ENCODE measurements around the gene MPZ.

MPZ gene

GRCh38 chr1:161309868-161310267 lies at the start of gene MPZ:
Gene MPZ (minus strand): TSS chr1:161309968. CDS start chr1:161309905, 63 bp downstream.
- H3K9me3 ChIP-seq (ENCODE audit: control insufficient read depth in 5 of 5, low read length in 5 of 5): no peaks in the 10 kb centered on the region
- no peak within 1 kb of the TSS for H3K27ac ChIP-seq (ENCODE audit: low read depth, low read length)
- no peak within 1 kb of the TSS for H3K9ac ChIP-seq (ENCODE audit: low read length in 5 of 5)
- no peaks in the 10 kb centered on the region for H3K36me3 ChIP-seq (ENCODE audit: control insufficient read depth in 5 of 5, insufficient read depth in 5 of 5, low read length in 5 of 5)
- no peak within 1 kb of the TSS for H3K4me3 ChIP-seq (ENCODE audit: low read depth in 1 of 5, low read length in 5 of 5)
- H3K4me1 ChIP-seq (ENCODE audit: control insufficient read depth in 5 of 5, insufficient read depth in 5 of 5, low read length in 5 of 5): peaks cover 2 to 43% (median 41%) of the 10 kb centered on the region in 5 donors
- H3K27me3 ChIP-seq (ENCODE audit: control insufficient read depth in 5 of 5, insufficient read depth in 4 of 5, low read length in 5 of 5): no peaks in the 10 kb centered on the region

- H3K9me3 ChIP-seq (ENCODE audit: control insufficient read depth in 5 of 5, low read length in 5 of 5): no peaks in the 10 kb centered on the region
- H3K4me3 ChIP-seq (ENCODE audit: low read depth in 1 of 5, low read length in 5 of 5): no peak overlapping the region
- H3K27ac ChIP-seq (ENCODE audit: low read depth, low read length): no peak overlapping the region
- peaks cover 0 to 9% (median 0%) of the 10 kb centered on the region in 5 donors for H3K4me1 ChIP-seq (ENCODE audit: control insufficient read depth in 5 of 5, insufficient read depth in 5 of 5, low read length in 5 of 5)
- H3K36me3 ChIP-seq (ENCODE audit: control insufficient read depth in 5 of 5, insufficient read depth in 5 of 5, low read length in 5 of 5): peaks cover 5 to 28% (median 11%) of the 10 kb centered on the region in 5 donors
- no peaks in the 10 kb centered on the region for H3K27me3 ChIP-seq (ENCODE audit: control insufficient read depth in 5 of 5, insufficient read depth in 4 of 5, low read length in 5 of 5)
- no peak overlapping the region for H3K9ac ChIP-seq (ENCODE audit: low read length in 5 of 5)
These were observed 49.5 kb upstream of the MPZ start for GRCh38 chr1:161359291-161359690.

GRCh38 chr1:161357073-161357472 lies 47.3 kb upstream of the MPZ start:
- H3K9me3 ChIP-seq (ENCODE audit: control insufficient read depth in 5 of 5, low read length in 5 of 5): no peaks in the 10 kb centered on the region
- peaks cover 0 to 9% (median 0%) of the 10 kb centered on the region in 5 donors for H3K4me1 ChIP-seq (ENCODE audit: control insufficient read depth in 5 of 5, insufficient read depth in 5 of 5, low read length in 5 of 5)
- no peak overlapping the region for H3K4me3 ChIP-seq (ENCODE audit: low read depth in 1 of 5, low read length in 5 of 5)
- no peak overlapping the region for H3K27ac ChIP-seq (ENCODE audit: low read depth, low read length)
- peaks cover 0 to 14% (median 10%) of the 10 kb centered on the region in 5 donors for H3K36me3 ChIP-seq (ENCODE audit: control insufficient read depth in 5 of 5, insufficient read depth in 5 of 5, low read length in 5 of 5)
- H3K27me3 ChIP-seq (ENCODE audit: control insufficient read depth in 5 of 5, insufficient read depth in 4 of 5, low read length in 5 of 5): no peaks in the 10 kb centered on the region
- H3K9ac ChIP-seq (ENCODE audit: low read length in 5 of 5): no peak overlapping the region

GRCh38 chr1:161351482-161351881 lies 41.7 kb upstream of the MPZ start:
- no peak overlapping the region for H3K27ac ChIP-seq (ENCODE audit: low read depth, low read length)
- no peak overlapping the region for H3K4me3 ChIP-seq (ENCODE audit: low read depth in 1 of 5, low read length in 5 of 5)
- no peaks in the 10 kb centered on the region for H3K4me1 ChIP-seq (ENCODE audit: control insufficient read depth in 5 of 5, insufficient read depth in 5 of 5, low read length in 5 of 5)
- no peaks in the 10 kb centered on the region for H3K9me3 ChIP-seq (ENCODE audit: control insufficient read depth in 5 of 5, low read length in 5 of 5)
- no peak overlapping the region for H3K9ac ChIP-seq (ENCODE audit: low read length in 5 of 5)
- no peaks in the 10 kb centered on the region for H3K27me3 ChIP-seq (ENCODE audit: control insufficient read depth in 5 of 5, insufficient read depth in 4 of 5, low read length in 5 of 5)
- H3K36me3 ChIP-seq (ENCODE audit: control insufficient read depth in 5 of 5, insufficient read depth in 5 of 5, low read length in 5 of 5): peaks cover 0 to 10% (median 6%) of the 10 kb centered on the region in 5 donors

- peaks cover 0 to 14% (median 8%) of the 10 kb centered on the region in 5 donors for H3K36me3 ChIP-seq (ENCODE audit: control insufficient read depth in 5 of 5, insufficient read depth in 5 of 5, low read length in 5 of 5)
- no peaks in the 10 kb centered on the region for H3K9me3 ChIP-seq (ENCODE audit: control insufficient read depth in 5 of 5, low read length in 5 of 5)
- H3K4me3 ChIP-seq (ENCODE audit: low read depth in 1 of 5, low read length in 5 of 5): no peak overlapping the region
- no peak overlapping the region for H3K27ac ChIP-seq (ENCODE audit: low read depth, low read length)
- H3K9ac ChIP-seq (ENCODE audit: low read length in 5 of 5): no peak overlapping the region
- H3K27me3 ChIP-seq (ENCODE audit: control insufficient read depth in 5 of 5, insufficient read depth in 4 of 5, low read length in 5 of 5): no peaks in the 10 kb centered on the region
- H3K4me1 ChIP-seq (ENCODE audit: control insufficient read depth in 5 of 5, insufficient read depth in 5 of 5, low read length in 5 of 5): no peaks in the 10 kb centered on the region
These were observed 40.9 kb upstream of the MPZ start for GRCh38 chr1:161350671-161351070.

- Histone ChIP-seq H3K9ac (ENCODE audit: low read length in 5 of 5) (no peak overlapping the region), H3K36me3 (ENCODE audit: control insufficient read depth in 5 of 5, insufficient read depth in 5 of 5, low read length in 5 of 5) (peaks cover 22 to 52% (median 38%) of the 10 kb centered on the region in 5 donors), H3K27ac (ENCODE audit: low read depth, low read length) (no peak overlapping the region), H3K4me3 (ENCODE audit: low read depth in 1 of 5, low read length in 5 of 5) (no peak overlapping the region), H3K4me1 (ENCODE audit: control insufficient read depth in 5 of 5, insufficient read depth in 5 of 5, low read length in 5 of 5) (peaks cover 0 to 5% (median 0%) of the 10 kb centered on the region in 5 donors), H3K27me3 (ENCODE audit: control insufficient read depth in 5 of 5, insufficient read depth in 4 of 5, low read length in 5 of 5) (no peaks in the 10 kb centered on the region), H3K9me3 (ENCODE audit: control insufficient read depth in 5 of 5, low read length in 5 of 5) (no peaks in the 10 kb centered on the region)
These were observed 33.1 kb upstream of the MPZ start for GRCh38 chr1:161342821-161343220.

- Histone ChIP-seq H3K9me3 (ENCODE audit: control insufficient read depth in 5 of 5, low read length in 5 of 5) (no peaks in the 10 kb centered on the region), H3K27ac (ENCODE audit: low read depth, low read length) (no peak overlapping the region), H3K27me3 (ENCODE audit: control insufficient read depth in 5 of 5, insufficient read depth in 4 of 5, low read length in 5 of 5) (no peaks in the 10 kb centered on the region), H3K36me3 (ENCODE audit: control insufficient read depth in 5 of 5, insufficient read depth in 5 of 5, low read length in 5 of 5) (peaks cover 28 to 53% (median 40%) of the 10 kb centered on the region in 5 donors), H3K9ac (ENCODE audit: low read length in 5 of 5) (no peak overlapping the region), H3K4me3 (ENCODE audit: low read depth in 1 of 5, low read length in 5 of 5) (no peak overlapping the region), H3K4me1 (ENCODE audit: control insufficient read depth in 5 of 5, insufficient read depth in 5 of 5, low read length in 5 of 5) (peaks cover 0 to 5% (median 0%) of the 10 kb centered on the region in 5 donors)
These were observed 32.4 kb upstream of the MPZ start for GRCh38 chr1:161342177-161342576.

GRCh38 chr1:161335796-161336195 lies 26.0 kb upstream of the MPZ start:
- no peaks in the 10 kb centered on the region for H3K9me3 ChIP-seq (ENCODE audit: control insufficient read depth in 5 of 5, low read length in 5 of 5)
- H3K9ac ChIP-seq (ENCODE audit: low read length in 5 of 5): no peak overlapping the region
- H3K4me1 ChIP-seq (ENCODE audit: control insufficient read depth in 5 of 5, insufficient read depth in 5 of 5, low read length in 5 of 5): no peaks in the 10 kb centered on the region
- peaks cover 34 to 65% (median 53%) of the 10 kb centered on the region in 5 donors for H3K36me3 ChIP-seq (ENCODE audit: control insufficient read depth in 5 of 5, insufficient read depth in 5 of 5, low read length in 5 of 5)
- H3K27ac ChIP-seq (ENCODE audit: low read depth, low read length): no peak overlapping the region
- H3K4me3 ChIP-seq (ENCODE audit: low read depth in 1 of 5, low read length in 5 of 5): no peak overlapping the region
- no peaks in the 10 kb centered on the region for H3K27me3 ChIP-seq (ENCODE audit: control insufficient read depth in 5 of 5, insufficient read depth in 4 of 5, low read length in 5 of 5)

- no peaks in the 10 kb centered on the region for H3K9me3 ChIP-seq (ENCODE audit: control insufficient read depth in 5 of 5, low read length in 5 of 5)
- H3K27me3 ChIP-seq (ENCODE audit: control insufficient read depth in 5 of 5, insufficient read depth in 4 of 5, low read length in 5 of 5): no peaks in the 10 kb centered on the region
- no peak overlapping the region for H3K9ac ChIP-seq (ENCODE audit: low read length in 5 of 5)
- H3K4me3 ChIP-seq (ENCODE audit: low read depth in 1 of 5, low read length in 5 of 5): no peak overlapping the region
- no peaks in the 10 kb centered on the region for H3K4me1 ChIP-seq (ENCODE audit: control insufficient read depth in 5 of 5, insufficient read depth in 5 of 5, low read length in 5 of 5)
- no peak overlapping the region for H3K27ac ChIP-seq (ENCODE audit: low read depth, low read length)
- H3K36me3 ChIP-seq (ENCODE audit: control insufficient read depth in 5 of 5, insufficient read depth in 5 of 5, low read length in 5 of 5): peaks cover 45 to 82% (median 72%) of the 10 kb centered on the region in 5 donors
These were observed 23.4 kb upstream of the MPZ start for GRCh38 chr1:161333166-161333565.

- no peak overlapping the region for H3K4me3 ChIP-seq (ENCODE audit: low read depth in 1 of 5, low read length in 5 of 5)
- no peaks in the 10 kb centered on the region for H3K27me3 ChIP-seq (ENCODE audit: control insufficient read depth in 5 of 5, insufficient read depth in 4 of 5, low read length in 5 of 5)
- no peaks in the 10 kb centered on the region for H3K4me1 ChIP-seq (ENCODE audit: control insufficient read depth in 5 of 5, insufficient read depth in 5 of 5, low read length in 5 of 5)
- peaks cover 33 to 85% (median 74%) of the 10 kb centered on the region in 5 donors for H3K36me3 ChIP-seq (ENCODE audit: control insufficient read depth in 5 of 5, insufficient read depth in 5 of 5, low read length in 5 of 5)
- no peaks in the 10 kb centered on the region for H3K9me3 ChIP-seq (ENCODE audit: control insufficient read depth in 5 of 5, low read length in 5 of 5)
- no peak overlapping the region for H3K27ac ChIP-seq (ENCODE audit: low read depth, low read length)
- no peak overlapping the region for H3K9ac ChIP-seq (ENCODE audit: low read length in 5 of 5)
These were observed 20.6 kb upstream of the MPZ start for GRCh38 chr1:161330346-161330745.

GRCh38 chr1:161324020-161324419 lies 14.3 kb upstream of the MPZ start:
- Histone ChIP-seq H3K27ac (ENCODE audit: low read depth, low read length) (no peak overlapping the region), H3K4me3 (ENCODE audit: low read depth in 1 of 5, low read length in 5 of 5) (no peak overlapping the region), H3K27me3 (ENCODE audit: control insufficient read depth in 5 of 5, insufficient read depth in 4 of 5, low read length in 5 of 5) (no peaks in the 10 kb centered on the region)

More at GRCh38 chr1:161324020-161324419, 14.3 kb upstream of the MPZ start:
- Histone ChIP-seq H3K9ac (ENCODE audit: low read length in 5 of 5) (no peak overlapping the region), H3K36me3 (ENCODE audit: control insufficient read depth in 5 of 5, insufficient read depth in 5 of 5, low read length in 5 of 5) (peaks cover 4 to 45% (median 28%) of the 10 kb centered on the region in 5 donors), H3K4me1 (ENCODE audit: control insufficient read depth in 5 of 5, insufficient read depth in 5 of 5, low read length in 5 of 5) (no peaks in the 10 kb centered on the region), H3K9me3 (ENCODE audit: control insufficient read depth in 5 of 5, low read length in 5 of 5) (no peaks in the 10 kb centered on the region)

Measured in subcutaneous abdominal adipose tissue (tissue), 5 donors.